Gastrocnemius medialis (tissue), 4 donors: Measurements from ENCODE around the gene CAMTA1.

ENCODE experiments used
- CTCF ChIP-seq, 5 experiments: fragments of 450-650 bp in 3 of 5; fragments of 200-600 bp in 2 of 5; sonication (generic) in 2 of 5; IDR thresholded peaks in 4 of 5; conservative IDR thresholded peaks in 1 of 5; 1 replicate in 4 of 5; 2 replicates in 1 of 5; pipeline ENCODE4 v1.5.1; 2016 to 2019; ENCODE audit warnings: antibody characterized with exemption in 5 of 5, mild to moderate bottlenecking in 3 of 5, moderate library complexity in 3 of 5
- POLR2A ChIP-seq, 2 donors: fragments of 450-650 bp; IDR thresholded peaks; one replicate each; pipeline ENCODE4 v1.6.1; 2017; ENCODE audit warnings: antibody characterized with exemption in 2 of 2, mild to moderate bottlenecking in 2 of 2, moderate library complexity in 2 of 2

- no peak for TF ChIP-seq CTCF (IDR thresholded peaks at IDR 0.05 in 4 of 5, conservative IDR thresholded peaks at IDR 0.05 in 1 of 5)
- no peak for TF ChIP-seq POLR2A (IDR thresholded peaks at IDR 0.05)
These were observed 670.8 kb downstream of the CAMTA1 start for GRCh38 chr1:7455796-7456721.
